Breast epithelium (tissue), 4 donors: ENCODE results near the gene ZSCAN20. TPM values are rescaled to one million over a fixed set of nuclear protein-coding genes. Genes with fewer than 3 reads are reported as not detected.

Source experiments
- DNase-seq, 2 donors: peaks; one replicate each; pipeline ENCODE4 v3.0.0-alpha.2; 2019; ENCODE audit warnings: low spot score in 2 of 2
- H3K27ac ChIP-seq, 2 donors: fragments of 200-600 bp; sonication (generic) in 1 of 2; one replicate each; pipeline ENCODE4 v1.5.1; 2016 to 2019; ENCODE audit warnings: mild to moderate bottlenecking in 1 of 2
- H3K27me3 ChIP-seq, 2 donors: fragments of 200-600 bp; sonication (generic) in 1 of 2; one replicate each; pipeline versions ENCODE4 v1.5.1 to v1.6.0; 2017 to 2019; ENCODE audit warnings: control low read depth in 1 of 2, mild to moderate bottlenecking in 1 of 2
- H3K36me3 ChIP-seq: fragments of 200-600 bp; one replicate; pipeline ENCODE4 v1.5.1; 2019
- H3K4me1 ChIP-seq, 2 donors: fragments of 200-600 bp; sonication (generic); one replicate each; pipeline ENCODE4 v1.5.1; 2016 to 2019; ENCODE audit warnings: control low read depth in 1 of 2
- H3K4me3 ChIP-seq, 3 donors: fragments of 200-600 bp; sonication (generic); 1 replicate in 2 of 3; 2 replicates in 1 of 3; pipeline ENCODE4 v1.5.1; 2016 to 2019; ENCODE audit warnings: mild to moderate bottlenecking in 3 of 3, moderate library complexity in 2 of 3
- H3K9me3 ChIP-seq, 2 donors: fragments of 200-600 bp; sonication (generic) in 1 of 2; one replicate each; pipeline ENCODE4 v1.5.1; 2016 to 2019; ENCODE audit warnings: control low read depth in 1 of 2
- CTCF ChIP-seq, 3 donors: fragments of 450-650 bp; IDR thresholded peaks; one replicate each; pipeline ENCODE4 v1.5.1; 2016 to 2017; ENCODE audit warnings: antibody characterized with exemption in 3 of 3, mild to moderate bottlenecking in 3 of 3, moderate library complexity in 3 of 3
- POLR2A ChIP-seq: fragments of 450-650 bp; IDR thresholded peaks from one replicate; pipeline ENCODE4 v1.6.1; 2016; ENCODE audit warnings: antibody characterized with exemption, mild to moderate bottlenecking, moderate library complexity
- POLR2AphosphoS5 ChIP-seq, 3 donors: sonication (generic); formaldehyde crosslinking; IDR thresholded peaks; one replicate each; pipeline ENCODE4 v1.6.1; 2017; ENCODE audit warnings: antibody characterized with exemption in 3 of 3
- intact Hi-C: fragments of 100-400 bp; cut with DNase I; formaldehyde crosslinking; loops from one replicate; pipeline ENCODE4 v1.15.1; 2023; ENCODE audit warnings: low total_unique reads
- total RNA-seq, 3 donors: library from RNA; depleted of rRNA; stranded (reverse); fragments of >200 nt; gene quantifications; one replicate each; pipeline ENCODE4 v1.1.0, GENCODE V29; 2016

The ZSCAN20 gene
- total RNA-seq, 3 donors from 2014 or later, result 4.2 to 7.9 (median 7.5) TPM

- peak in 1 of 3 donors; percentile 78 for TF ChIP-seq POLR2AphosphoS5 (IDR thresholded peaks at IDR 0.05)
- no peak for TF ChIP-seq CTCF (IDR thresholded peaks at IDR 0.05)
- H3K9me3 ChIP-seq, result no peaks in the 10 kb centered on the region
- no peaks in the 10 kb centered on the region for H3K36me3 ChIP-seq
- no peaks in the 10 kb centered on the region for H3K27me3 ChIP-seq
- no peak overlapping the region for H3K4me3 ChIP-seq
- peak overlapping the region in 1 of 2 donors; percentile 12 for H3K27ac ChIP-seq
- intact Hi-C loops, result no loop called here
- no peaks in the 10 kb centered on the region for H3K4me1 ChIP-seq
- DNase-seq, result no peak
These were observed 28.7 kb upstream of the ZSCAN20 start for GRCh38 chr1:33443705-33444180.

- H3K27ac ChIP-seq, result no peak overlapping the region
- intact Hi-C loops, result no loop called here
- H3K4me1 ChIP-seq, result no peaks in the 10 kb centered on the region
- H3K36me3 ChIP-seq, result no peaks in the 10 kb centered on the region
- DNase-seq, result no peak
- no peaks in the 10 kb centered on the region for H3K9me3 ChIP-seq
- H3K27me3 ChIP-seq, result no peaks in the 10 kb centered on the region
- TF ChIP-seq CTCF (IDR thresholded peaks at IDR 0.05) (no peak), POLR2A (no peak), POLR2AphosphoS5 (IDR thresholded peaks at IDR 0.05) (no peak)
- no peak overlapping the region for H3K4me3 ChIP-seq
These were observed 27.3 kb upstream of the ZSCAN20 start for GRCh38 chr1:33445108-33445507.

- DNase-seq, result no peak
- intact Hi-C loops, result no loop called here
- Histone ChIP-seq H3K9me3 (no peaks in the 10 kb centered on the region), H3K27me3 (no peaks in the 10 kb centered on the region), H3K4me3 (no peak overlapping the region), H3K36me3 (no peaks in the 10 kb centered on the region), H3K27ac (no peak overlapping the region), H3K4me1 (no peaks in the 10 kb centered on the region)
- TF ChIP-seq CTCF (IDR thresholded peaks at IDR 0.05), result no peak
- TF ChIP-seq POLR2AphosphoS5 (IDR thresholded peaks at IDR 0.05), result no peak
- no peak for TF ChIP-seq POLR2A
These were observed 25.9 kb upstream of the ZSCAN20 start for GRCh38 chr1:33446590-33446989.

- Histone ChIP-seq H3K27ac (no peak overlapping the region), H3K9me3 (no peaks in the 10 kb centered on the region), H3K27me3 (no peaks in the 10 kb centered on the region), H3K4me1 (no peaks in the 10 kb centered on the region), H3K36me3 (no peaks in the 10 kb centered on the region), H3K4me3 (no peak overlapping the region)
- intact Hi-C loops, result no loop called here
- no peak for DNase-seq
- TF ChIP-seq CTCF (IDR thresholded peaks at IDR 0.05) (no peak), POLR2AphosphoS5 (IDR thresholded peaks at IDR 0.05) (no peak), POLR2A (no peak)
These were observed 17.7 kb upstream of the ZSCAN20 start for GRCh38 chr1:33454646-33455282.

- no peaks in the 10 kb centered on the region for H3K9me3 ChIP-seq
- no peaks in the 10 kb centered on the region for H3K4me1 ChIP-seq
- no peaks in the 10 kb centered on the region for H3K27me3 ChIP-seq
- TF ChIP-seq CTCF (IDR thresholded peaks at IDR 0.05), result peak; percentile 32 to 59 (median 47)
- no peak for TF ChIP-seq POLR2A
- peak in 1 of 2 donors; percentile 48 for DNase-seq
- peak overlapping the region; percentile 12 to 35 for H3K27ac ChIP-seq
- H3K4me3 ChIP-seq, result no peak overlapping the region
- H3K36me3 ChIP-seq, result no peaks in the 10 kb centered on the region
- intact Hi-C loops, result no loop called here
These were observed 16.6 kb upstream of the ZSCAN20 start for GRCh38 chr1:33455539-33456501.
